Measurements from ENCODE around the gene SCAMP3.
"Not testable (repeated sequence)": the region's sequence is repeated elsewhere in the genome, so short reads cannot be mapped to it uniquely, and the experiment has no call there.

Gene SCAMP3

GRCh38 chr1:155261852-155262673 lies at the start of gene SCAMP3:
SCAMP3 (minus strand) TSS chr1:155262360; CDS start chr1:155262151, 209 bp downstream.
- DNase-seq (ENCODE audit: low read depth) = peak; percentile 82

- no peak for DNase-seq (ENCODE audit: low read depth)
Measured at GRCh38 chr1:155309423-155310021, 47.4 kb upstream of the SCAMP3 start.

- peak; percentile 94 for DNase-seq (ENCODE audit: low read depth)
Measured at GRCh38 chr1:155308493-155309422, 46.6 kb upstream of the SCAMP3 start, which contains the start of gene FDPS. FDPS (plus strand) TSS chr1:155308866; CDS start chr1:155309790, 924 bp downstream.

GRCh38 chr1:155307247-155307740 lies 45.1 kb upstream of the SCAMP3 start:
- DNase-seq (ENCODE audit: low read depth) = no peak

GRCh38 chr1:155305881-155306391 lies 43.8 kb upstream of the SCAMP3 start:
- DNase-seq (ENCODE audit: low read depth) = no peak

- DNase-seq (ENCODE audit: low read depth) = no peak
Measured at GRCh38 chr1:155304558-155305063, 42.5 kb upstream of the SCAMP3 start.

GRCh38 chr1:155301342-155301841 lies 39.2 kb upstream of the SCAMP3 start, which contains the start of gene PKLR:
PKLR (minus strand) TSS chr1:155301438; CDS start chr1:155301395, 43 bp downstream.
- no peak for DNase-seq (ENCODE audit: low read depth)

GRCh38 chr1:155300553-155301329 lies 38.6 kb upstream of the SCAMP3 start:
- no peak for DNase-seq (ENCODE audit: low read depth)

- DNase-seq (ENCODE audit: low read depth) = no peak
Measured at GRCh38 chr1:155300024-155300423, 37.9 kb upstream of the SCAMP3 start.

- DNase-seq (ENCODE audit: low read depth) = no peak
Measured at GRCh38 chr1:155297384-155297783, 35.2 kb upstream of the SCAMP3 start.

GRCh38 chr1:155296661-155297060 lies 34.5 kb upstream of the SCAMP3 start:
- no peak for DNase-seq (ENCODE audit: low read depth)

GRCh38 chr1:155295942-155296267 lies 33.7 kb upstream of the SCAMP3 start:
- no peak for DNase-seq (ENCODE audit: low read depth)

GRCh38 chr1:155295183-155295941 lies 33.2 kb upstream of the SCAMP3 start:
- DNase-seq (ENCODE audit: low read depth) = no peak

- DNase-seq (ENCODE audit: low read depth) = no peak
Measured at GRCh38 chr1:155294520-155295182, 32.5 kb upstream of the SCAMP3 start.

GRCh38 chr1:155293086-155293749 lies 31.1 kb upstream of the SCAMP3 start:
- no peak for DNase-seq (ENCODE audit: low read depth)

GRCh38 chr1:155291006-155291405 lies 28.8 kb upstream of the SCAMP3 start:
- DNase-seq (ENCODE audit: low read depth) = not testable (repeated sequence)

- DNase-seq (ENCODE audit: low read depth) = no peak
Measured at GRCh38 chr1:155287987-155288543, 25.9 kb upstream of the SCAMP3 start.

GRCh38 chr1:155286544-155286943 lies 24.4 kb upstream of the SCAMP3 start:
- no peak for DNase-seq (ENCODE audit: low read depth)
